Measurements from ENCODE around the gene ATP2C2. TPM values are rescaled to one million over a fixed set of nuclear protein-coding genes. Genes with fewer than 3 reads are reported as not detected.

ATP2C2 gene
- total and polyA plus RNA-seq, 2 of the 8 experiments (the other 6 are each of a cell fraction or from before 2014, with no cell fraction given), result 1.2 to 2.8 TPM

- 0 out of 2 replicates have a peak, but pooled peaks have one; percentile 33 for TF ChIP-seq PHF8 (conservative IDR thresholded peaks at IDR 0.05; ENCODE audit: low read depth, low read length)
- TF ChIP-seq, protein P1, sequence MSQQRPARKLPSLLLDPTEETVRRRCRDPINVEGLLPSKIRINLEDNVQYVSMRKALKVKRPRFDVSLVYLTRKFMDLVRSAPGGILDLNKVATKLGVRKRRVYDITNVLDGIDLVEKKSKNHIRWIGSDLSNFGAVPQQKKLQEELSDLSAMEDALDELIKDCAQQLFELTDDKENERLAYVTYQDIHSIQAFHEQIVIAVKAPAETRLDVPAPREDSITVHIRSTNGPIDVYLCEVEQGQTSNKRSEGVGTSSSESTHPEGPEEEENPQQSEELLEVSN (IDR thresholded peaks at IDR 0.05), result no peak; the same call in 1 of the 2 replicates
- no peak for TF ChIP-seq BACH1 (IDR thresholded peaks at IDR 0.05; ENCODE audit: low read length)
- peak in 1 of 2 experiments; percentile 44; a peak in 1 of 3 replicates for TF ChIP-seq POLR2A (IDR thresholded peaks at IDR 0.05; ENCODE audit: control extremely low read depth in 1 of 2, low read depth in 2 of 2, low read length in 2 of 2)
- no peak for TF ChIP-seq CTBP2 (IDR thresholded peaks at IDR 0.05; ENCODE audit: borderline replicate concordance, insufficient read depth, insufficient read length, low read length)
- TF ChIP-seq RBBP5 (IDR thresholded peaks at IDR 0.05; ENCODE audit: borderline replicate concordance, low read depth, low read length), result peak; percentile 89
- TF ChIP-seq POLR2AphosphoS5 (IDR thresholded peaks at IDR 0.05; ENCODE audit: low read depth, low read length), result no peak
- peak; percentile 50; the same call in 1 of the 2 replicates for TF ChIP-seq SP1 (IDR thresholded peaks at IDR 0.05; ENCODE audit: low read depth, low read length)
- TF ChIP-seq HDAC2 (IDR thresholded peaks at IDR 0.05; ENCODE audit: borderline replicate concordance in 1 of 2, low read depth in 2 of 2, low read length in 2 of 2), result peak in 1 of 2 experiments; percentile 89; a peak in 1 of 4 replicates
- TF ChIP-seq KDM4A (IDR thresholded peaks at IDR 0.05; ENCODE audit: low read depth, low read length, severe bottlenecking), result peak; percentile 65
- 0 out of 2 replicates have a peak, but pooled peaks have one; percentile 11 for TF ChIP-seq YY1 (IDR thresholded peaks at IDR 0.05; ENCODE audit: low read depth, low read length)
- peak; percentile 43; the same call in 1 of the 2 replicates for TF ChIP-seq TBP (IDR thresholded peaks at IDR 0.05; ENCODE audit: low read depth, low read length)
- no peak for TF ChIP-seq CBX5 (IDR thresholded peaks at IDR 0.05; ENCODE audit: low read depth, low read length)
- TF ChIP-seq EP300 (IDR thresholded peaks at IDR 0.05; ENCODE audit: borderline replicate concordance in 1 of 2, low read depth in 2 of 2, low read length in 2 of 2), result no peak; a peak in 1 of 3 replicates
- TF ChIP-seq KDM1A (IDR thresholded peaks at IDR 0.05; ENCODE audit: borderline replicate concordance, low read length), result peak; percentile 98
- no peak for TF ChIP-seq SP2 (IDR thresholded peaks at IDR 0.05; ENCODE audit: low read length)
- TF ChIP-seq CHD2 (IDR thresholded peaks at IDR 0.05; ENCODE audit: low read length), result no peak
- peak; percentile 70 for TF ChIP-seq ASH2L (IDR thresholded peaks at IDR 0.05; ENCODE audit: low read length)
Measured at GRCh38 chr16:84368308-84368996, at the start of gene ATP2C2 (continued).

All from H1 (cell line).